NCI-H187 (cell line): ENCODE results near the gene RNF4.
"Not testable (repeated sequence)": the region's sequence is repeated elsewhere in the genome, so short reads cannot be mapped to it uniquely, and the experiment has no call there.

Source experiments
- DNase-seq, 2 experiments: peaks; one replicate each; lab custom pipeline; 2025; lab: John Stamatoyannopoulos, UW

The RNF4 gene

GRCh38 chr4:2534904-2535375, 66.0 kb downstream of the RNF4 start:
- DNase-seq = no peak

GRCh38 chr4:2535376-2536192, 66.7 kb downstream of the RNF4 start:
- no peak for DNase-seq

GRCh38 chr4:2536193-2537010, 67.5 kb downstream of the RNF4 start, which contains the start of gene FAM193A:
FAM193A (plus strand) TSS chr4:2536647; CDS start chr4:2536916, 269 bp downstream.
- DNase-seq = peak; percentile 92 to 100

GRCh38 chr4:2537011-2537830, 68.3 kb downstream of the RNF4 start:
- peak in 1 of 2 experiments; percentile 45 for DNase-seq

- DNase-seq = not testable (repeated sequence)
Measured at GRCh38 chr4:2543580-2544191, 74.8 kb downstream of the RNF4 start.

- DNase-seq = no peak
Measured at GRCh38 chr4:2545321-2546013, 76.6 kb downstream of the RNF4 start.

GRCh38 chr4:2546286-2546823, 77.4 kb downstream of the RNF4 start:
- DNase-seq = no peak

GRCh38 chr4:2546961-2547691, 78.2 kb downstream of the RNF4 start:
- DNase-seq = not testable (repeated sequence)

- no peak for DNase-seq
Measured at GRCh38 chr4:2551118-2551517, 82.2 kb downstream of the RNF4 start.

GRCh38 chr4:2552806-2553205, 83.9 kb downstream of the RNF4 start:
- DNase-seq = no peak

GRCh38 chr4:2558301-2558700, 89.4 kb downstream of the RNF4 start:
- DNase-seq = no peak

GRCh38 chr4:2560167-2560566, 91.3 kb downstream of the RNF4 start:
- DNase-seq = no peak
